GM18511 (cell line): ENCODE data around the gene PDE5A.
A peak's percentile ranks its signal among the peaks of the same experiment; 100 is the strongest.
"Not testable (repeated sequence)": the region's sequence is repeated elsewhere in the genome, so short reads cannot be mapped to it uniquely, and the experiment has no call there.

Source experiments
- ATAC-seq: cut with Tn5 transposase; IDR thresholded peaks from one replicate; pipeline ENCODE4 v1.9.1; 2021; ENCODE audit warnings: mild to moderate bottlenecking, moderate library complexity; ENCODE audit not compliant: unreplicated experiment

PDE5A gene

DNA sequence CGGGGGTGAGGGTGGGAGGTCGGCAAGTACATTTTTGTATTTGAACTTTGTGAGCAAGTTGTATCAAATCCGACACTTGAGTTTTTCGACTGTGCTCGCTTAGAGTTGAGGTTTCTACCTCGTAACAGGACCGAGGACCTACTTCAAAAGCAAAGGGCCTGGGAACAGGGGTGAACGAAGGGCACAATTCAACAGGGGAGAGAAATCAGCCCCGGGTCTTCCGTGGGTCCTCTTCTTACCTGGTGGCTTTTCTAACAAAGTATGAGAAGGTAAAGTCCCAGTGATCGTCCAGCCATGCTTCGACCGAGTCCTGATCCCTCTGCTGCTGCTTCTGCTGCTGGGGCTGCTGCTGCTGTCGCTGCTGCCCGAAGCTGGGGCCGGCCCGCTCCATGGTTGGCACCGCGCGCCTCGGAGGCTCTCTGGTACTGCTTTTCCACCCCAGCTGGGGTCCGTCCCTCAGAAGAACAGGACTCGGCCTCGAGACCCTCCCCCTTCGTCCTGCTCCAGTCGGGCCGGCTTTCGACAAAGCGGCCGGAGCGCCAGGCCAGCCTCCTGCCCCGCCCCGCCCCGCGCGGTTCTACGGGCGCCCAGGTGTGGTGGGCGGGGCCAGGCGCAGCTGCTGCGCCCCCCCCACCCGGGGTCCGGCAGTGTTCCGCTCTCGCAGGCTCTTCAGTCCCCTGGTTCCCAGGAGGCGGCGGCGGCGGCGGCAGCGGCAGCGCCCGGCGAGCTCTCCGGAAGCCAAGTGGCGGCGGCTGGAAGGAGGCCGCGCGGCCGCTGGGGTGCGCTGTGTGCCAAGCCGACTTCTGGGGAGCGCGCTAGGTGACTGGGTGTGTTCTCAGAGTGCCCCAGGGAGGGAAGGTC lies at the start of gene PDE5A:
PDE5A (minus strand) TSS at position 524 of the 861 bp plus-strand sequence; CDS start at position 391, 133 bp downstream.
- peak; percentile 89 for ATAC-seq

DNA sequence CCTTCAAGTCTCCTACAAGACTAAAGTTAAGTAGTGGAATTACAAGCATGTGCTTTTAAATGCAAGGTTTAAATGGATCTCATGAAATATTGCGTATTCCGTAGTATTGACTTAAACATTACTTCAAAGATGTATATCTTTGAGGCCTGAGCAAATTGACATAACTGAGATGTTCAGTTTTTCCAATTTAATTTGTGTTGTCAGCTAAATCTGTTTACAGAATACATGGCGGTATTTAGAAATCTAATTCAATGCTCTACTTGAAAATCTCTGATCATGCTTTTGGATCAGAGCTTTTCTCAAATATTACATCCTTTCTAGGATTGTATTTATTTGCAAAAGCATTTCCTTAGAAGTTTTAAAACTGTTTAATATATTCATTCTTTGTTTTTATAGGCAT lies 47.5 kb upstream of the PDE5A start:
- no peak for ATAC-seq

DNA sequence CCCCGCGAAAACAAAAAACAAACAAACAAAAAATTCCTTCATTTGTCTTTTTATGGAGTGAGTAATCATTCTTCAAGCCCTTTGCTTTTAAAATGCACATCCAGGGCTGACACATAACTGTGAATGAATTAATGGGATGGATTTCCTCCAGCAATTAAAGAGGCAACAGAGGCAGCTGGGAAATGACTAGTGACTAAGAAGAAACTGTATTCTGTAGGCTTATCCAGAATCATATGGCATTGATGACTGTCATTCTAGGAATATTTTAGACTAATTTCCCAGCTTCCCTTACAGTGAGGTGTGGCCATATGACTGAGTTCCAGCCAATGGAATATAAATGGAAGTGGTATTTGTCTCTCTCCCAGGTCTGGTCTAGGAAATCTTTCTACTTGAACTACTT lies 46.8 kb upstream of the PDE5A start:
- ATAC-seq = no peak

DNA sequence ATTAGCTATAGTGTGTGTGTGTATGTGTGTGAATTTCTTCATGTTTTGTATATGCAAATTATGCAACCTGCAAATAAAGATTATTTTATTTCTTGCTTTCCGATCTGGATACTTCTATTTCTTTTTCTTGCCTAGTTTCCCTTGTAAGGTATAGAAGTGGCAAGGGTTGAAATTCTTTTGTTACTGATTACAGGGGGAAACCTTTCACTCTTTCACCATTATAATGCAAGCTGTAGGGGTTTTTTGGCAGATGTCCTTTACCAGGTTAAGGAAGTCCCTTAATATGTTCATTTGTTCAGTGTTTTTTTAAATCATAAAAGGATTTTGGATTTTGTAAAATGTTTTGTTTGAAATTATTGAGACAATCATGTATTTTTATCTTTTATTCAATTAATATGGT lies 44.3 kb upstream of the PDE5A start:
- ATAC-seq = no peak

DNA sequence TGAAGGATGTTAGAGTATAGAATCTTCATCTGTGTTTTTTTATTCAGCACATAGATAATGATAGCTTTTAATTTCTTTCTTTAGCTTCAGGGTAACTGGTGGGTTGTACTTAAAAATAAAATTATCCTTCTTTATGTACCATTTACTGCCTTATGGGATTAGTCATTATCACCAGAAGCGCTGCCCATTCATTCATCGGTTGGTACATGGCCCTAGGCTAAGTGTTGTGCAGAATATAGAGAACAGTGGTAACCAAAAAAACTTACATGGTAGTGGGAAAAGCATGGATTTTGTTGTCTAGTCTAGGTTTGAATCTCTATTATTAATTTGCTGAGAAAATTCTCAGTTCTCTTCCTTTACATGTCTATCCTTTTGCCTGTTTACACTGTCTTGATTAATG lies 43.5 kb upstream of the PDE5A start:
- ATAC-seq = no peak

DNA sequence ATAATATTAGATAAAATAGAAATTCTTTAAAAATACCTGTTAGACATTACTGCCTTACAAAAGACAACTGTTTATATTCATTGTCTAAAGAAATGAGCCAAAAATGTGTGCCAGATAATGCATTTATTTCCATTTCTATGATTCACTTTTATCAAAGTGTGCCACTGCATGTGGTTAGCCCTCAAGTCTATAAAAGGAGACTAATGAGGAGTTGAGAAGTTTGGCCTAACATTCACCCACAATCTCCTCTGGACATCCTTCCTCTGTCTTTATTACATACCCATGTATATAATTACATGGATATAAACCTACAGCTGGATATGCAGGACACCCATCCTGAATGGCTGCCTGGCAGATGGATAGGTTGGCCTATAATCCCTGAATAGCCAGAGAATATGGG lies 42.6 kb upstream of the PDE5A start:
- ATAC-seq = no peak

DNA sequence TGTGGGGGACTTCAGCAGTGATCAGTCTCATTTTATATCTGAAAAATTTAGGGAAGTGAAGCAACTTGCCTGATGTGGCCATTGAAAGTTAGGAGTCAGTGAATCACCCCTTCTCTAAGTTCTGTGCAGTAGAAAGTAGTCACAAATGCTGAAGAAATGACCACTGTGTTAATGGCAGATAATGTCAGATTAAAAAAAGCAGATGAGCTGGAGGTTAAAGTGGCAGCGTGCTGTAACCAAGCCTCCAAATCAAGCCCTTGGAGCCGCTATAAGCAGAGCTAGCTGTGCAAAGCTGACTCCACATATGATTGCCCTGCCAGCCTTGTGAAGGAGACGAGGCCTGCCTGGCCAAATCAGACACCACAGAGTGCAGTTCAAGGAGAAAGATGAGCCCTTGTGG lies 39.2 kb upstream of the PDE5A start:
- no peak for ATAC-seq

DNA sequence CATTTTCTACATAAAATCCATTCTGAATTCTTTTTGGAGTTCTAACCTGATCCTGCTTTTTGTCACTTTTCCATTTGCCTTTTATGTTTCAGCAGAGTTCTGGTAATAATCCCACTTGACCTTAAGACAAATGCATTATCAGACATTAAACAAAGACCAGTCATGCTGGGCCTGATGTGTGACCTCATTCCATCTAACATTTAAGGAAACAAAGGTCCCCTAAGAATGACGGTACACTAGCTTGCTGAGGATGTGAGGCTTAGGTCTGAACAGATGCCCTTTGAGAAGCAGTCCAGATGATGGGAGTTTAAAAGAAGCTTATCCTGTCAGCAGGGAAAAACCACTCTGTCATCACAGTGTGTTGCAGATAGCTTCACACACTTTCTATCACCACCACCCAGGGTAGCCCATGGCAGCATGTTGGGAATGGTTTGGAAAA lies 38.1 kb upstream of the PDE5A start:
- ATAC-seq = no peak

DNA sequence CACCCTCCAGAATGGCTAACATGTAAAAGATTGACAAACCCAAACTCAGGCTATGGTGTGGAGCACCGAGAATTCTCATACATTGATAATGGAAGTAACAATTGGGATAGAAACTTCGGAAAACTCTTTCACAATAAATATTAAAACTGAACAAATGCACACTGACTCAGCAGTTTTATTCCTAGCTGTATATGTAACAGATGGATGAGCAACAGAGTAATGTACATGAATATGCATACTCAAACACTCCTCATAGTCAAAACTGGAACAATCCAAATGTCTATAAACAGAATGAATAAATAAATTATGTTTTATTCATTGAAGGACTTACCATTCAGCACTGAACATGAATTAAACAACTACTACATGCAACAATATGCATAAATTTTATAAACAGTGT lies 37.1 kb upstream of the PDE5A start:
- ATAC-seq = no peak

DNA sequence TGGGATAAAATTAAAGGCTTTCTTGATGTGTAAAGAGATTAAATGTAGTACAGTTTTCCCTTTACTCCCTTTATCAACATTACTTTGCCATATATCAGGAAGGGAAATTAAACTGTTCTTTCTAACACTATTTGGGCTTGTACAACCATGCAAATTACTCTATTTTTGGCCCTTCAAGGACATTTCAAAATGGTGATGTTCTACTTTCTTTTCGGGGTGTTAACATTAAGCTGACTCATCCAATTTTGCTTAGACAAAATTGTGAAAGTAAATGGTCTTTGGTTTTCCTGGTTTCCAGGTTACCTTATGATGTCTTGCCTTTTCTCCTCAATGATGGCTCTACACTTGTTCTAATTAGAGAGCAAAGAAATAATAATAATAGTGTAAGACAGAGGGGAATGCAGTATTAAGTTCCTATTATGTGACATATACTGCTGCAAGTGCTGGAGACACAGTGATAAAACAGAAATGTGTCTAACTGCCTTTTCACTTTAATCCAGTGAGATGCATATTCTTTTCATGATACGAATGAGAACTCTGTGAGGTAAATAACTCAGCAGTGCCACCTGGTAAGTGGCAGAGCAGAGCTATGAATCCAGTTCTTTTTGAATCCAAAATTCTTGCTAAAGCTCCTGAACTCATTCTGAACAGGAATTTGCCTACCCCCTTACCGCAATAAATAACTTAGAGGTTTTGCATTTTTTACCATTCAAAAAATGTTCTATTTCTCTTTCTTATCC lies 35.7 kb upstream of the PDE5A start:
- ATAC-seq = no peak

DNA sequence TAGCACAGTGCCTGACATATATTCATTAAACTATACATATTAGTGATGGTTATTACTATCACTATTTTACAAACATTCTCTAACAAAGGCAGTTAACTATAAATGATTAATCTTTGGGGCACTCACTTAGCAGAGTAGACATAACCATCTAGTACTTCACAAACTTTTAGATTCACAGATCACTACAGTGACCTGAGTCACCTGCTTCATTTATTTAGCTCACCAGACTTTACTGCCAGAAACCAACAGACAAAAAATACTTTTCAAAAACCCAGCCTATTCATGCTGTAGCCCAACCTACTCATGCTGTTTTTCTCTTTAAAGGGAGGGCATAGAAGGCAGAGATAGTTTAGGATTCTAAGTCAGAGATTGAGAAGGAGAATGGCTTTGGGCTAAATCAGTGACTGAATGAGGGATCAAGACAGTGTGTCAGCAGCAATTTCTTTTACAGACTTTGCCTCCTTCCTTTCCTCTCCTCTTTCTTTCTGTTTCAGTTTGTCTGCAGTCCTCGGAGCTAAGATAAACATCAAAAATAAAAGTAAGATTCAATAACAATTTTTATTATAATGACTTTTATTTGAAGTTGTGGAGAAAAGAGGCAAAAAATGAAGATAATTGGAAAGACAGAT lies 34.7 kb upstream of the PDE5A start:
- no peak for ATAC-seq

DNA sequence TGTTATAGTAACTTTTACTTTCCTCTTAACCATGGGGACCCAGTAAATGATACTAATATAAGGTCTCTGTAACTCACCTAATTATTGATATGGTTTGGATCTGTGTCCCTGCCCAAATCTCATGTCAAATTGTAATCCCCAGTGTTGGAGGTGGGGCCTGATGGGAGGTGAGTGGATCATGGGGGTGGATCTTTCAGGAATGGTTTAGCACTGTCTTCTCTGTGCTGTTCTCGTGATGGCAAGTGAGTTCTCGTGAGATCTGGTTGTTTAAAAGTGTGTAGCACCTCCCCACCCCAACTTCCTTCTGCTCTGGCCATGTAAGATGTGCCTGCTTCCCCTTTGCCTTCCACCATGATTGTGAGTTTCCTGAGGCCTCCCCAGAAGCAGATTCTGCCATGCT lies 34.0 kb upstream of the PDE5A start:
- ATAC-seq = not testable (repeated sequence)

DNA sequence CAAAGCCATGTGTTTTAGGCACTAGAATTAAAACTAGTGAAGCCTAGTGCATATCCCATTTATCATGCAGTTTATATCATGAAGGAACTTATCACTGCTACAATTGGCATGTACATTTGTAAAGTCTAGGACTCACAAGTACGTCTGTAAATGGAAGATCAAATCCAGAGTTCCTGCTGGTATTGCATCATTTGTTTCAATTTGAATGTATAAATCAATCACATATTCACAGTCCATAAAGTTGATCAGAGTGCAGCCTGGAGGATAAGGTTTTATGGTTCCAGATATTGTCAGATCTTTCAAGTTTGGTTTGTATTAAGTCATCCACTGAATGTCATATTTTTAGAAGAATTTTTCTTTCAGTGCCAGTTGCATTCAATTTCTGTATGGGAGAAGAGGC lies 32.6 kb upstream of the PDE5A start:
- no peak for ATAC-seq

DNA sequence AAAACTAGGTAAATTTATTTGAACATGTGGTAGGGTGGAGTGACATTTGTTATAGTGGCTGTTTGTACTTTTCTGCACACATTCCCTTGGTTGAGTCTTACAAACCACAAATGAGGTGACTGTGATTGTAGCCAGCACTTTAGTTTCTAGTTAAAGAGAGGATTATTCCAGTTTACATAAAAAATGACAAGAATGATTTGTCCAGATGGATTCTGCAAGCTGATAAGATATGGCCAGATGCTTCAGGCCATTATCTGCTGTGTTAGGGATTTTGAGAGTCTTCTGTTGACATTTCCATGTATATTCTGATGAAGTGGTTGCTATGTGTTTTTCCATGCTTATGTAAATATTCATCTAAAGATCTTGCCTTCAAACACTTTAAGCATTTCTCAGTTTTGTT lies 31.0 kb upstream of the PDE5A start:
- ATAC-seq = no peak

DNA sequence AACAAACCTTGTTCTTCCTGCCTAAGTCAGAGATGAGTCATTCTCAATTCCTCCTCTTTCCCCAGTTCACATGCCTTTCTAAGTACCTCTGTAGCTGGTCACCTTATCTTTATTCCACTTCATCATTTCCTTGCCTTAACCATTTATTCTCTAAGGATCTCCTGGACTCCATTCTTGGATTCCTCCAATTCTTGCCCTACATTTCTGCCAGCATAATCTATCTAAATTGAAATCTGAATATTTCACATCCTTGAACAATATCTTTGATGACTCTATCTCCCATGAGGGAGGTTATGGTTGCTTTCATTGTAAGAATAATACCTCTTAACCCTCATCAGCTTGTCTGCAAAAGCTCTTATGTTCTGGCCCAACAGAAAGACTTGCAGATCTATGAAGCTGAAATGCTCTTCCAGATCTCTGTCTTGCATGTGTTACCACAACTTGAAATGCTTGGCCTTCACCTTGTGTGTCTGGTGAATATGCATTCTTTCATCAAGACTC lies 28.6 kb upstream of the PDE5A start:
- ATAC-seq = no peak

DNA sequence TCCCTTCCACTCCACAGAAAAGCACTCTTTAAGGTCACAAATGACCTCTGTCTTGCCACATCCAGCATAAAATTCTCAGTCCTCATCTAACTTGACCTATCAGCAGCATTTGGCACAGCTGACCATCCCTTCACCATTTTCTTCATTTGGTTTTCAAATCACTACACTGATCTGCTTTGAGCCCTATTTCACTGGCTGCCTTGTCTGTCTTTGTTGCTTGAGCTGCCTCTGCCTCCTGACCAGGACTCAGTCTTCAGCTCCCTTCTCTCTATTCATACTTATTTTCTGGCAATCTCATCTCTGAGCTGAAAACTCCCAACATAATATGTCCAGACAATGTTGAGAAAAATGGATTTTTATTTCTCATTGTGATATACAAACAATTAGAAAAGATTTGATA lies 27.7 kb upstream of the PDE5A start:
- no peak for ATAC-seq

DNA sequence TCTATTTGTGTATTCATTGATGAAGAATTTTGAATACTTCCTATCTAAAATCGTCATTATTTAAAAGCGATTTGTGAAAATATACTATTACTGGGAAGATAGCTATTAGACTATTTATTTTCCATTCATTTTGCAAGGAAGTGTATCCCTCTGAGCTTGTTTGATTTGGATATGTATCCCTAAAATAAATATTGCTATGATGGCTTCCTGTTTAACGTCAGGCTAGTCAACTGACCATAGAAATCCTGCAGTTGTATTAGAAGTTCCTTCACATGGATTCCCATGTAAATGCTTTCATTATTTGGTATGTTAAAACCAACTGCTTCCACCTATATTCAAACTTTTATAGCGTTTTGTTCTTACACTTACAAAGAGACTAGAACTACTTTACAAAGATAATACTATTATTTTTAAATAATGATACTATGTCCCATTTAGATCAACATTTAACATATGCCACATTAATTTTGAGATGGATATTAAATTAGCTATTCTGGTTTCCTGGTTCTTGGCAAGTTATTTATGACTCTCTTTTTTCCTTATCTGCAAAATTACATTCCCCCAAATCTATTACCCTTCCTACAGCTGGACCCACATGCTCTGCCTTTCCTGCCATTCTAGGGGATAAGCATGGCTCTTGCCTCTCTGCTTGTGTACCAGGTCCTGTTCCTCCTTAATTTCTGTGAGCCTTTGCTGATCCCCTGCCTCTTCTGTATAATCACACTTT lies 26.7 kb upstream of the PDE5A start:
- ATAC-seq = no peak

DNA sequence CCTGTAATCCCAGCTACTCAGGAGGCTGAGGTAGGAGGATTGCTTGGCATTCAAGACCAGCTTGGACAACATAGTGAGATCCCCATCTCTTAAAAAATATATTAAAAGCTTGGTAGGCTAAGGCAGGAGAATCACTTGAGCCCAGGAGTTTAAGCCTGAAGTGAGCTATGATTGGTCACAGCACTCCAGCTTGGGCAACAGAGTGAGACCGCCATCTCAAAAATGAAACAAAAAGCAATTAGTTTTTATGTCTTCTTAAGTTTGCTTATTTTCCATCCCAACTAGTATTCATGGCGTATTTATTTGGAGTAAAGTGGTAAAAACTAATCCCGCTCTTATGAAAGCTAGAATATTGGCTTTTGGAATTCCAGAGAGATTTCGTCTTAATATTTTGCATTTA lies 25.4 kb upstream of the PDE5A start:
- ATAC-seq = no peak

DNA sequence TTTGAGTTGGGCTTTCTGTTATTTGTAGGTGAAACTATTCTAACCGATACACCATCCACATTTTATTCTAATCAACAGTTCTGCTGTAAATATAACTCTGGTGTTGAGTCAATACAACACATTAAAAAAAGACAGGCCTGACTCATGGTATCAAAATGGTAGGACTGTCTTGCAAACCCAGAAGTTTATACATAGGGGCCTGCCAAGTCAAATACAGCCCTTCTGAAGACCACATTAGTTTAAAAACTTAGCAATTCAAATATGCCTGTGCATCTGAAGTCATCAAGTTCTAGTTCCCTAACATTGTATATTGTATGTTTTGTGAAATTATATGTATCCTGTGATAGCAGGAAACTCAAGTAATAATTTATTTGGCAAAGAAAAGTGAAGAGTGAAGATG lies 24.4 kb upstream of the PDE5A start:
- no peak for ATAC-seq

DNA sequence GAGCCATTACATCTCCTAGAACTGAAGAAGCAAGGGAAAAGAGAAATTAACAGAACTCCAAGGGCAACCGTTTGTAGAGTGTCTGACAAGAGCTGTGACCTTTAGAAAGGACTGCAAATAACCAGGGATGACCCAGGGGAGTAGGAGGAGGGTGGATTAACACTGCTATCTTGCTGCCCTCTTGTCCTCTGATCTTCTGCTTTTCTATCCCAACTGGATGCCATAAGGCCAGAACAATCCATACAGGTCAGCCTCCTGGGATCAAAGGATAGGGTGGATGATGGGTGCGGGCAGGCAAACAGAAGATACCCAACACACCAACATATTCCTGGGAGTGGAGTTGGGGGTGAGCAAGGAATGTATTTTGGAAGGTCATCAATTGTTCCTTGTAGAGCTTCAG lies 19.8 kb upstream of the PDE5A start:
- ATAC-seq = no peak

DNA sequence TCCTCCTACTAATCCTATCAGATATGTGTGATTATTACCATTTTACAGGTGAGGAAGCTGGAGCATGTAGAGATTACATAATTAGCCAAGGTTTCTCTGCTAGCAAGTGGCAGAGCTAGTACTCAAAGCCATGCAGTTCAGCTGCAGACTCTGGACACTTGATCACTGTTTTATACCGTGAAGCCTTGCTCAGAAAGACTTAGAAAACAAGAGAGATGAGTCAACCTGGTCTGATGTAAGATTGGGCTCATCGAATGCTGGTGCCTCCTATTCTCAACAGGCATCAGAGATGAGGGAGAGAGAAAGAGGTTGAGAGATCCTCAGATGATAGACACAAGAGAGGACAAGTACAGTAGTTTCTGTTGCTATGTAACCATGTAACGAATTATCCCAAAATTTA lies 19.0 kb upstream of the PDE5A start:
- ATAC-seq = no peak
